Karpas-422 (cell line): ENCODE measurements around the gene KCNQ1. TPM values are rescaled to one million over a fixed set of nuclear protein-coding genes. Genes with fewer than 3 reads are reported as not detected.
A peak's percentile ranks its signal among the peaks of the same experiment; 100 is the strongest.

ENCODE experiments used
- DNase-seq: peaks from one replicate; pipeline ENCODE4 v3.0.0-alpha.2; 2015
- H2AFZ ChIP-seq: fragments of 200-600 bp; sonication (generic); 2 replicates; pipeline ENCODE4 v1.6.1; 2014; ENCODE audit warnings: antibody characterized with exemption, low read length, mixed read lengths
- H3K27ac ChIP-seq: fragments of 200-600 bp; sonication (generic); 2 replicates; pipeline ENCODE4 v1.5.1; 2014; ENCODE audit warnings: mild to moderate bottlenecking, low read length, moderate library complexity
- H3K27me3 ChIP-seq: fragments of 200-600 bp; sonication (generic); 2 replicates; pipeline ENCODE4 v1.6.1; 2014; ENCODE audit warnings: low read length, mixed read lengths
- H3K36me3 ChIP-seq: fragments of 200-600 bp; sonication (generic); 2 replicates; pipeline ENCODE4 v1.6.1; 2014; ENCODE audit warnings: low read length, mixed read lengths; ENCODE audit not compliant: insufficient read depth
- H3K4me1 ChIP-seq: fragments of 200-600 bp; sonication (generic); 2 replicates; pipeline ENCODE4 v1.6.1; 2014; ENCODE audit warnings: mild to moderate bottlenecking, low read length, mixed read lengths
- H3K4me2 ChIP-seq: fragments of 200-600 bp; sonication (generic); 2 replicates; pipeline ENCODE4 v1.6.1; 2014; ENCODE audit warnings: low read length, low read depth, mild to moderate bottlenecking; ENCODE audit not compliant: poor library complexity, severe bottlenecking
- H3K4me3 ChIP-seq: fragments of 200-600 bp; sonication (generic); 2 replicates; pipeline ENCODE4 v1.5.1; 2014; ENCODE audit warnings: mild to moderate bottlenecking, antibody characterized with exemption, low read length, mixed read lengths
- H3K79me2 ChIP-seq: fragments of 200-600 bp; sonication (generic); 2 replicates; pipeline ENCODE4 v1.6.1; 2014; ENCODE audit warnings: mild to moderate bottlenecking, low read length, mixed read lengths
- H3K9ac ChIP-seq: fragments of 200-600 bp; sonication (generic); 2 replicates; pipeline ENCODE4 v1.6.0; 2014; ENCODE audit warnings: low read length
- H3K9me2 ChIP-seq: fragments of 200-600 bp; sonication (generic), shearing (Covaris generic); replicated peaks from 2 replicates; pipeline ENCODE4 v1.6.0; 2014; ENCODE audit warnings: mild to moderate bottlenecking, low read length, moderate library complexity; ENCODE audit not compliant: insufficient read depth
- H3K9me3 ChIP-seq: fragments of 300-700, 200-600 bp; sonication (generic); 2 replicates; pipeline ENCODE4 v1.6.1; 2014; ENCODE audit warnings: low read length, mixed read lengths
- H4K20me1 ChIP-seq: fragments of 200-600 bp; sonication (generic); 2 replicates; pipeline ENCODE4 v1.6.1; 2014; ENCODE audit warnings: mild to moderate bottlenecking, antibody characterized with exemption, low read length, low read depth; ENCODE audit not compliant: insufficient read depth
- total RNA-seq: library from RNA; depleted of rRNA; stranded (reverse); fragments of >200 nt; shearing (Covaris generic); gene quantifications from 2 replicates; pipeline ENCODE4 v1.2.3, GENCODE V29; 2014; ENCODE audit warnings: low replicate concordance

Gene KCNQ1
- total RNA-seq, 1 experiment from 2014 or later = not detected

GRCh38 chr11:2699185-2699530 lies 254.3 kb downstream of the KCNQ1 start:
- Histone ChIP-seq H2AFZ (no peak overlapping the region), H3K79me2 (peaks cover 54% of the 10 kb centered on the region), H4K20me1 (peaks cover 11% of the 10 kb centered on the region), H3K27me3 (no peaks in the 10 kb centered on the region), H3K9ac (peak overlapping the region; percentile 81), H3K36me3 (no peaks in the 10 kb centered on the region; the same call in 1 of the 2 replicates), H3K4me3 (peak overlapping the region; percentile 70), H3K4me1 (peaks cover 68% of the 10 kb centered on the region), H3K27ac (peak overlapping the region; percentile 11; the same call in 1 of the 2 replicates), H3K9me3 (no peaks in the 10 kb centered on the region), H3K9me2 (no peaks in the 10 kb centered on the region), H3K4me2 (peak overlapping the region; percentile 76)
- DNase-seq = peak; percentile 57

- Histone ChIP-seq H4K20me1 (peaks cover 11% of the 10 kb centered on the region), H3K9me3 (no peaks in the 10 kb centered on the region), H3K4me1 (peaks cover 68% of the 10 kb centered on the region), H2AFZ (no peak within 1 kb of the TSS), H3K4me2 (peak within 1 kb of the TSS; percentile 76), H3K79me2 (peaks cover 48% of the 10 kb centered on the region), H3K9ac (peak within 1 kb of the TSS; percentile 85), H3K27ac (peak within 1 kb of the TSS; percentile 70), H3K27me3 (no peaks in the 10 kb centered on the region), H3K36me3 (no peaks in the 10 kb centered on the region; the same call in 1 of the 2 replicates), H3K4me3 (peak within 1 kb of the TSS; percentile 70), H3K9me2 (no peaks in the 10 kb centered on the region)
- peak; percentile 95 for DNase-seq
Measured at GRCh38 chr11:2699531-2700414, 255.0 kb downstream of the KCNQ1 start, which contains the start of gene KCNQ1OT1. TSS of gene KCNQ1OT1 (minus strand) at chr11:2699994.

DNA sequence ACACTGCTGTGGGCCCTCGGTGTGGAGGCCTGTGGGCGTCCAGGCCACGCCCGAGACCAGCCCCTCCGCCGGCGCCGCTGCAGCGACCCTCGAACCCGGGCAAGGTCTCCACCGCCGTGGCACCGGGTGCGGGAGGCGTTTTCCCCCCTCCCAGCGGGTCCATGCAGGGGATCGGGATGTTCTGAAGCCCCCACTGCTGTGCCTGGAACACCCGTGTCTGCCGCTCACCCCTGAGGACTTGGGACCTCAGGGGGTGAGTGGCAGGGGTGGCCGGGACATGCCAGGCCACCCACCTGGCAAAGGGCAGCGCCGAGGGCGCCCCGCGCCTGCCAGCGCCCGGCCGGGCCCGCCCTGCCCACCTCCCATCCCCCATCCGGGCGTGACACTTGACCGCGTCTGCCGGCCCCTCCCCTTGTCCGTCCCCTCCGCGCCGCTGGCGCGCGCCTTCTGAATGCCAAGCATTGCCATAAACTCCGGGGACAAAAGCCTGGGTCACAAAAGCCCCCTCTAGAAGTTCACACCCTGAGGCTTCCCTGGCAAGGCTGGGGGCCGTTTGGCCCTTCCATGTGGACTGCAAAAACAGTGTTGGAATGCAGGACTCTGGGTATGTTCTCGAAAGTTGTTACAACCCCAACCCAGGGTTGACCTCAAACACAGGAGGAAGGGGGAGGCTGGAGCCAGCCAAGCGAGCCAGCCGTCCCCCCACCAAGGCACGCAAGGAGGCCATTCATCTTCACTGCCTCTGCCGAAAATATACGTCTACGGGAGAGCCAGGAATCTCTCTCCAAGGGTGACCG lies 255.8 kb downstream of the KCNQ1 start:
- peak overlapping the region; percentile 85 for H3K9ac ChIP-seq
- no peaks in the 10 kb centered on the region; the same call in 1 of the 2 replicates for H3K36me3 ChIP-seq
- peaks cover 11% of the 10 kb centered on the region for H4K20me1 ChIP-seq
- no peaks in the 10 kb centered on the region for H3K27me3 ChIP-seq
- peaks cover 39% of the 10 kb centered on the region for H3K79me2 ChIP-seq
- peak overlapping the region; percentile 65 for H3K4me3 ChIP-seq
- peak overlapping the region; percentile 67 for H3K4me2 ChIP-seq
- H3K27ac ChIP-seq = peak overlapping the region; percentile 70
- no peaks in the 10 kb centered on the region for H3K9me2 ChIP-seq
- no peaks in the 10 kb centered on the region for H3K9me3 ChIP-seq
- no peak overlapping the region for H2AFZ ChIP-seq
- peaks cover 63% of the 10 kb centered on the region for H3K4me1 ChIP-seq
- peak; percentile 77 for DNase-seq

- no peak for DNase-seq
Measured at GRCh38 chr11:2701230-2701629, 256.4 kb downstream of the KCNQ1 start.

GRCh38 chr11:2701898-2702434 lies 257.2 kb downstream of the KCNQ1 start:
- no peaks in the 10 kb centered on the region for H3K9me2 ChIP-seq
- no peak overlapping the region for H3K4me2 ChIP-seq
- H4K20me1 ChIP-seq = peaks cover 7% of the 10 kb centered on the region
- H3K79me2 ChIP-seq = peaks cover 26% of the 10 kb centered on the region
- no peak for DNase-seq
- H3K27ac ChIP-seq = no peak overlapping the region
- no peaks in the 10 kb centered on the region; the same call in 1 of the 2 replicates for H3K27me3 ChIP-seq
- H3K4me3 ChIP-seq = no peak overlapping the region
- no peak overlapping the region for H2AFZ ChIP-seq
- H3K4me1 ChIP-seq = peaks cover 50% of the 10 kb centered on the region
- no peaks in the 10 kb centered on the region for H3K9me3 ChIP-seq
- no peaks in the 10 kb centered on the region for H3K36me3 ChIP-seq
- H3K9ac ChIP-seq = no peak overlapping the region

More at GRCh38 chr11:2701230-2701629, 256.4 kb downstream of the KCNQ1 start:
- Histone ChIP-seq H3K9me3 (no peaks in the 10 kb centered on the region), H3K79me2 (peaks cover 33% of the 10 kb centered on the region), H3K4me2 (peak overlapping the region; percentile 67), H4K20me1 (peaks cover 9% of the 10 kb centered on the region), H3K27me3 (no peaks in the 10 kb centered on the region; the same call in 1 of the 2 replicates), H2AFZ (no peak overlapping the region), H3K9me2 (no peaks in the 10 kb centered on the region), H3K27ac (no peak overlapping the region), H3K36me3 (no peaks in the 10 kb centered on the region; the same call in 1 of the 2 replicates), H3K4me3 (peak overlapping the region; percentile 65), H3K4me1 (peaks cover 57% of the 10 kb centered on the region), H3K9ac (peak overlapping the region; percentile 85)

GRCh38 chr11:2702771-2703362 lies 258.1 kb downstream of the KCNQ1 start:
- DNase-seq = peak; percentile 53
- Histone ChIP-seq H3K79me2 (peaks cover 17% of the 10 kb centered on the region), H3K27ac (0 out of 2 replicates have a peak overlapping the region, but pooled peaks have one; percentile 35), H3K27me3 (no peaks in the 10 kb centered on the region; the same call in 1 of the 2 replicates), H3K9me2 (no peaks in the 10 kb centered on the region), H3K4me2 (peak overlapping the region; percentile 63), H3K4me1 (peaks cover 41% of the 10 kb centered on the region), H3K4me3 (peak overlapping the region; percentile 49; the same call in 1 of the 2 replicates), H3K9me3 (no peaks in the 10 kb centered on the region), H3K36me3 (no peaks in the 10 kb centered on the region), H2AFZ (no peak overlapping the region), H4K20me1 (peaks cover 7% of the 10 kb centered on the region; the same call in 1 of the 2 replicates), H3K9ac (peak overlapping the region; percentile 55)

DNA sequence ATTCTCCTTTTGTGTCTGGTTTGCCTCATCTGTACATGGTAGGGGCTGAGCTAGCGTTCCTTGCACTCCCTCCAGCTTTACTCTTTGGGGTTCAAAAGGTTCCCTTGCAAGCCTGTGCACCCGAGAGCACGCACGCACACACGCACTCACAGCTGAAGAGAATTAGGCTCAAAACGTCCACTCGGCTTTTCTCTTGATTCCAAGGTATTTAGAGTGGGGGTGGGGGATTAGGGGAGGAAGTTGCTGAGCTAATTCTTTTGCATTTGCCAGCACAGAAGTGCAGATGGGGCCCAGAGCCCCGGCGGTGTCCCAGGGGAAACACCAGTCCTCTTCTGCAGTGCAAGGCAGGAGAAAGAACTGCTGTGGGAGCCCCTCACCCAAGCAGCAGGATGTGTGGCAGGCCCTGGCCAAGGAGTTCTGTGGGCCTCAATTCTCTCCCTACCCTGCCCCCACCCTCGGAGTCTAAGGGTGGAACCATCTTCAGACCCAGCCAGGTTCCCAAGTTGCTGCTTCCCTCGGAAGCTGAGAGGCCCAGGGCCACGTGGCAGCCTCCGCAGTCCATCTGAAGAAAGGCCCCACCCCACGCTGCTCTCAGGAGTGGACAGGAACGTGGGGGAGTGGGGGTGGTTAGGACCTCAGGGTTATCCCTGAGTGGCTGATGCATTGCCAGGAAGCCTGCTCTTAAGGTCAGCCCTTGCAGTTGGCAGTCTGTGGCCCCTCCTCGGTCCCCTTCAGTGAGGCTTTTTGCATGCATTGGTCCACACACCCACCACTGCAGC lies 258.7 kb downstream of the KCNQ1 start:
- Histone ChIP-seq H3K79me2 (peaks cover 10% of the 10 kb centered on the region), H3K9me2 (no peaks in the 10 kb centered on the region), H3K9me3 (no peaks in the 10 kb centered on the region), H4K20me1 (peaks cover 7% of the 10 kb centered on the region; the same call in 1 of the 2 replicates), H3K4me3 (peak overlapping the region; percentile 49; the same call in 1 of the 2 replicates), H3K4me1 (peaks cover 41% of the 10 kb centered on the region), H3K27ac (peak overlapping the region; percentile 41; the same call in 1 of the 2 replicates), H3K9ac (peak overlapping the region; percentile 55), H3K36me3 (no peaks in the 10 kb centered on the region), H3K4me2 (peak overlapping the region; percentile 63), H2AFZ (no peak overlapping the region), H3K27me3 (no peaks in the 10 kb centered on the region; the same call in 1 of the 2 replicates)
- peak; percentile 80 for DNase-seq
